Measurements from ENCODE around the gene PCDHA1.
"Not testable (repeated sequence)": the region's sequence is repeated elsewhere in the genome, so short reads cannot be mapped to it uniquely, and the experiment has no call there.

Gene PCDHA1

GRCh38 chr5:140785905-140786686, at the start of gene PCDHA1:
PCDHA1 (plus strand) TSS chr5:140786140.
- peak; percentile 21 for DNase-seq (ENCODE audit: low spot score)

GRCh38 chr5:140737486-140737885, 48.5 kb upstream of the PCDHA1 start:
- DNase-seq (ENCODE audit: low spot score): no peak

GRCh38 chr5:140741967-140742366, 44.0 kb upstream of the PCDHA1 start:
- no peak for DNase-seq (ENCODE audit: low spot score)

GRCh38 chr5:140753561-140753960, 32.4 kb upstream of the PCDHA1 start:
- no peak for DNase-seq (ENCODE audit: low spot score)

- peak; percentile 2 for DNase-seq (ENCODE audit: low spot score)
Observed at GRCh38 chr5:140764177-140764973, 21.6 kb upstream of the PCDHA1 start.

GRCh38 chr5:140767444-140767843, 18.5 kb upstream of the PCDHA1 start:
- DNase-seq (ENCODE audit: low spot score): no peak

- no peak for DNase-seq (ENCODE audit: low spot score)
Observed at GRCh38 chr5:140780512-140780911, 5.4 kb upstream of the PCDHA1 start.

GRCh38 chr5:140787422-140787821, 1.5 kb downstream of the PCDHA1 start:
- not testable (repeated sequence) for DNase-seq (ENCODE audit: low spot score)

- DNase-seq (ENCODE audit: low spot score): not testable (repeated sequence)
Observed at GRCh38 chr5:140787849-140788504, 2.0 kb downstream of the PCDHA1 start.

GRCh38 chr5:140791089-140791488, 5.1 kb downstream of the PCDHA1 start:
- DNase-seq (ENCODE audit: low spot score): no peak

GRCh38 chr5:140794595-140795258, 8.8 kb downstream of the PCDHA1 start, which contains the start of gene PCDHA2:
PCDHA2 (plus strand) TSS chr5:140794852.
- DNase-seq (ENCODE audit: low spot score): peak; percentile 18

GRCh38 chr5:140795259-140795641, 9.3 kb downstream of the PCDHA1 start:
- DNase-seq (ENCODE audit: low spot score): peak; percentile 27

- DNase-seq (ENCODE audit: low spot score): not testable (repeated sequence)
Observed at GRCh38 chr5:140796072-140796717, 10.3 kb downstream of the PCDHA1 start.

- DNase-seq (ENCODE audit: low spot score): no peak
Observed at GRCh38 chr5:140796718-140797095, 10.8 kb downstream of the PCDHA1 start.

- DNase-seq (ENCODE audit: low spot score): peak; percentile 41
Observed at GRCh38 chr5:140800816-140801493, 15.0 kb downstream of the PCDHA1 start, which contains the start of gene PCDHA3. PCDHA3 (plus strand) TSS chr5:140801057.

GRCh38 chr5:140801494-140801841, 15.5 kb downstream of the PCDHA1 start:
- peak; percentile 12 for DNase-seq (ENCODE audit: low spot score)

GRCh38 chr5:140802381-140802780, 16.4 kb downstream of the PCDHA1 start:
- DNase-seq (ENCODE audit: low spot score): not testable (repeated sequence)

GRCh38 chr5:140802781-140803271, 16.9 kb downstream of the PCDHA1 start:
- no peak for DNase-seq (ENCODE audit: low spot score)

- DNase-seq (ENCODE audit: low spot score): peak; percentile 53
Observed at GRCh38 chr5:140806834-140807775, 21.2 kb downstream of the PCDHA1 start, which contains the start of gene PCDHA4. PCDHA4 (plus strand) TSS chr5:140807068.

All from kidney tubule cell (primary cell).